GM06990 (cell line): ENCODE measurements around the gene SEPHS2.

ENCODE experiments used
- DNase-seq: peaks from one replicate; pipeline ENCODE4 v3.0.0-alpha.2; 2011; ENCODE audit not compliant: insufficient read length; ENCODE audit errors: extremely low read depth
- H3K27me3 ChIP-seq: replicated peaks from 2 replicates; pipeline ENCODE4 v1.6.0; 2011; ENCODE audit warnings: low read length; ENCODE audit not compliant: control insufficient read depth, insufficient read depth
- H3K36me3 ChIP-seq: 2 replicates; pipeline ENCODE4 v1.5.1; 2011; ENCODE audit warnings: low read length; ENCODE audit not compliant: control insufficient read depth, insufficient read depth
- H3K4me3 ChIP-seq: replicated peaks from 2 replicates; pipeline ENCODE4 v1.5.1; 2011; ENCODE audit warnings: low read depth, mild to moderate bottlenecking, control low read depth, low read length
- TF ChIP-seq, protein P1 (sequence below): IDR thresholded peaks from 2 replicates; pipeline ENCODE4 v1.5.1; 2011; ENCODE audit warnings: low read length, control low read depth, mild to moderate bottlenecking, inconsistent platforms; ENCODE audit not compliant: insufficient read depth, poor library complexity, severe bottlenecking

The SEPHS2 gene, protein sequence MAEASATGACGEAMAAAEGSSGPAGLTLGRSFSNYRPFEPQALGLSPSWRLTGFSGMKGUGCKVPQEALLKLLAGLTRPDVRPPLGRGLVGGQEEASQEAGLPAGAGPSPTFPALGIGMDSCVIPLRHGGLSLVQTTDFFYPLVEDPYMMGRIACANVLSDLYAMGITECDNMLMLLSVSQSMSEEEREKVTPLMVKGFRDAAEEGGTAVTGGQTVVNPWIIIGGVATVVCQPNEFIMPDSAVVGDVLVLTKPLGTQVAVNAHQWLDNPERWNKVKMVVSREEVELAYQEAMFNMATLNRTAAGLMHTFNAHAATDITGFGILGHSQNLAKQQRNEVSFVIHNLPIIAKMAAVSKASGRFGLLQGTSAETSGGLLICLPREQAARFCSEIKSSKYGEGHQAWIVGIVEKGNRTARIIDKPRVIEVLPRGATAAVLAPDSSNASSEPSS

GRCh38 chr16:30445408-30446202 lies at the start of gene SEPHS2:
TSS of gene SEPHS2 (minus strand) at chr16:30445874. CDS start at chr16:30445727, 147 bp downstream.
- H3K36me3 ChIP-seq, result peaks cover 1% of the 10 kb centered on the region
- peak; percentile 93 for DNase-seq
- TF ChIP-seq, protein P1, sequence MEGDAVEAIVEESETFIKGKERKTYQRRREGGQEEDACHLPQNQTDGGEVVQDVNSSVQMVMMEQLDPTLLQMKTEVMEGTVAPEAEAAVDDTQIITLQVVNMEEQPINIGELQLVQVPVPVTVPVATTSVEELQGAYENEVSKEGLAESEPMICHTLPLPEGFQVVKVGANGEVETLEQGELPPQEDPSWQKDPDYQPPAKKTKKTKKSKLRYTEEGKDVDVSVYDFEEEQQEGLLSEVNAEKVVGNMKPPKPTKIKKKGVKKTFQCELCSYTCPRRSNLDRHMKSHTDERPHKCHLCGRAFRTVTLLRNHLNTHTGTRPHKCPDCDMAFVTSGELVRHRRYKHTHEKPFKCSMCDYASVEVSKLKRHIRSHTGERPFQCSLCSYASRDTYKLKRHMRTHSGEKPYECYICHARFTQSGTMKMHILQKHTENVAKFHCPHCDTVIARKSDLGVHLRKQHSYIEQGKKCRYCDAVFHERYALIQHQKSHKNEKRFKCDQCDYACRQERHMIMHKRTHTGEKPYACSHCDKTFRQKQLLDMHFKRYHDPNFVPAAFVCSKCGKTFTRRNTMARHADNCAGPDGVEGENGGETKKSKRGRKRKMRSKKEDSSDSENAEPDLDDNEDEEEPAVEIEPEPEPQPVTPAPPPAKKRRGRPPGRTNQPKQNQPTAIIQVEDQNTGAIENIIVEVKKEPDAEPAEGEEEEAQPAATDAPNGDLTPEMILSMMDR, result peak; percentile 44
- peak within 1 kb of the TSS; percentile 92 for H3K4me3 ChIP-seq
- H3K27me3 ChIP-seq, result no peaks in the 10 kb centered on the region

GRCh38 chr16:30494709-30495108 lies 49.0 kb upstream of the SEPHS2 start:
- no peak for DNase-seq
- Histone ChIP-seq H3K36me3 (peaks cover 24% of the 10 kb centered on the region), H3K4me3 (no peak overlapping the region), H3K27me3 (no peaks in the 10 kb centered on the region)
- TF ChIP-seq, protein P1, result no peak

GRCh38 chr16:30493941-30494488 lies 48.3 kb upstream of the SEPHS2 start:
- H3K36me3 ChIP-seq, result peaks cover 21% of the 10 kb centered on the region
- no peak for DNase-seq
- no peaks in the 10 kb centered on the region for H3K27me3 ChIP-seq
- TF ChIP-seq, protein P1, result no peak
- H3K4me3 ChIP-seq, result no peak overlapping the region

DNA sequence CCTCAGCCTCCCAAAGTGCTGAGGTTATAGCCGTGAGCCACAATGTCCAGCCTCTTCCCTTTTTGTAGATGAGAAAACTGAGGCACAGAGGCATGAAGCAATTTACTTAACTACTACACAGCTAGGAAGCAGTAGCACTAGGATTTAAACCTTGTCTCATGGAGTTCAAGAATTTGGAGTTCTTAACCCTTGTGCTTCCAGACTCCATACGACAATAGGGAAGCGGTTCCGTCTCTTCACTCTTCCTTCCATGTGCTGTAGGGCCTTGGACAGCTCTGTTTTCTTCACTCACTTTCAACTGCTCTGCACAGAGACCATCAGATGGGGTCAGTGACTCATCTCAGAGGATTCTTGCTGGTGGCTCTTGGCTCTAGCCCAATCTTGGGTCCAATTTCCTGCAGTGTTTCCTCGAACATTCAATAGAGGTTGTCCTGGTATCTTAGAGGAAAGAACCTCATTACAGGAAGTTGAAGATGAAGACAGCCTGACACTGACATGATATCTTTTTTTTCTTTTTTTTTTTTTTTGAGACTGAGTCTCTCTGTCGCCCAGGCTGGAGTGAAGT lies 46.2 kb upstream of the SEPHS2 start:
- no peak overlapping the region for H3K4me3 ChIP-seq
- H3K36me3 ChIP-seq, result peaks cover 25% of the 10 kb centered on the region
- TF ChIP-seq, protein P1, result no peak
- no peaks in the 10 kb centered on the region for H3K27me3 ChIP-seq
- no peak for DNase-seq

GRCh38 chr16:30491229-30491628 lies 45.6 kb upstream of the SEPHS2 start:
- no peak for DNase-seq
- TF ChIP-seq, protein P1, result no peak
- H3K36me3 ChIP-seq, result peaks cover 23% of the 10 kb centered on the region
- no peak overlapping the region for H3K4me3 ChIP-seq
- H3K27me3 ChIP-seq, result no peaks in the 10 kb centered on the region
